Spleen (tissue), 11 donors: ENCODE results near the gene PLXNA1. TPM values are rescaled to one million over a fixed set of nuclear protein-coding genes. Genes with fewer than 3 reads are reported as not detected.

ENCODE experiments used
- DNase-seq: peaks from one replicate; pipeline ENCODE4 v3.0.0-alpha.2; 2020
- H3K27ac ChIP-seq, 8 donors: fragments of 200-600 bp; sonication (generic) in 7 of 8; 1 replicate in 4 of 8; 2 replicates in 4 of 8; pipeline versions ENCODE4 v1.5.0 to v1.8.0; 2016 to 2021; ENCODE audit warnings: inconsistent platforms in 4 of 8, mild to moderate bottlenecking in 4 of 8, moderate library complexity in 1 of 8
- H3K27me3 ChIP-seq, 7 donors: fragments of 200-600 bp; sonication (generic) in 6 of 7; replicated peaks in 1 of 7; 1 replicate in 4 of 7; 2 replicates in 3 of 7; pipeline versions ENCODE4 v1.5.0 to v1.8.0; 2016 to 2021; ENCODE audit warnings: inconsistent platforms in 3 of 7, mild to moderate bottlenecking in 1 of 7
- H3K36me3 ChIP-seq, 6 donors: fragments of 200-600 bp; sonication (generic) in 5 of 6; 1 replicate in 4 of 6; 2 replicates in 2 of 6; pipeline versions ENCODE4 v1.5.0 to v1.8.0; 2016 to 2021; ENCODE audit warnings: inconsistent platforms in 2 of 6
- H3K4me1 ChIP-seq, 6 donors: fragments of 200-600 bp; sonication (generic) in 5 of 6; 1 replicate in 3 of 6; 2 replicates in 3 of 6; pipeline versions ENCODE4 v1.5.0 to v1.8.0; 2016 to 2021; ENCODE audit warnings: inconsistent platforms in 3 of 6
- H3K4me3 ChIP-seq, 8 donors: fragments of 200-600 bp; sonication (generic) in 7 of 8; 1 replicate in 4 of 8; 2 replicates in 4 of 8; pipeline versions ENCODE4 v1.5.0 to v1.8.0; 2016 to 2021; ENCODE audit warnings: inconsistent platforms in 4 of 8, mild to moderate bottlenecking in 4 of 8, moderate library complexity in 2 of 8
- H3K9me3 ChIP-seq, 8 donors: fragments of 200-600 bp; sonication (generic) in 7 of 8; 1 replicate in 4 of 8; 2 replicates in 4 of 8; pipeline versions ENCODE4 v1.5.0 to v1.8.0; 2016 to 2021; ENCODE audit warnings: inconsistent platforms in 4 of 8
- POLR2A ChIP-seq, 3 donors: fragments of 450-650 bp; IDR thresholded peaks; one replicate each; pipeline ENCODE4 v1.5.1; 2017; ENCODE audit warnings: antibody characterized with exemption in 3 of 3, mild to moderate bottlenecking in 1 of 3
- POLR2AphosphoS5 ChIP-seq, 3 donors: sonication (generic); formaldehyde crosslinking; IDR thresholded peaks; one replicate each; pipeline ENCODE4 v1.5.1; 2017; ENCODE audit warnings: antibody characterized with exemption in 3 of 3
- WGBS, 5 donors: extraction: QIAGEN DNeasy Blood & Tissue Kit in 3 of 5; methylation state at CpG; one replicate each; pipeline versions ENCODE4 v1.1.5 to v1.1.7; 2013 to 2018; 5-methylcytosine and 5-hydroxymethylcytosine counted together
- intact Hi-C: fragments of 100-400 bp; cut with DNase I; formaldehyde crosslinking; loops from one replicate; pipeline ENCODE4 v1.15.0; 2023; ENCODE audit warnings: low total_unique reads
- polyA plus RNA-seq, 3 donors: library from polyadenylated mRNA; stranded (reverse); fragments of 200-250 nt; gene quantifications; one replicate each; pipeline ENCODE4 v1.2.1, GENCODE V29; 2013
- total RNA-seq, 7 donors: library from RNA; depleted of rRNA in 3 of 7; stranded (reverse); fragments of >200 nt in 3 of 7; fragmentation: NEBNext Ultra II Directional in 4 of 7; extraction: Animal tissue kit (Norgen Biotek cat#: 25700) in 4 of 7; gene quantifications; one replicate each; pipeline versions ENCODE4 v1.1.0 to v1.2.1, GENCODE V29; 2016 to 2021
- TF ChIP-seq, protein P1 (sequence below), 11 experiments: fragments of 200-600 bp in 7 of 11; fragments of 450-650 bp in 4 of 11; sonication (generic) in 4 of 11; IDR thresholded peaks in 8 of 11; conservative IDR thresholded peaks in 3 of 11; 1 replicate in 7 of 11; 2 replicates in 4 of 11; pipeline versions ENCODE4 v1.4.0 to v1.8.0; 2016 to 2021; ENCODE audit warnings: antibody characterized with exemption in 11 of 11, inconsistent platforms in 4 of 11, mild to moderate bottlenecking in 1 of 11
- donor health status: healthy with polysubstance abuse.
- donor health status: DM: no; HTN: no; CAD: no; lungs with moderate emphysema.
- donor health status: DM: no; HTN: no; CAD: no.
- donor health status: Bipolar disorder and iron deficiency.
- donor health status: healthy.
- donor health status: DM: no; HTN: no; CAD: no.
- donor health status: DM: yes; HTN: yes; CAD: no.

PLXNA1 gene
- total and polyA plus RNA-seq, 10 donors = 3.7 to 47.6 (median 31.0) TPM

DNA sequence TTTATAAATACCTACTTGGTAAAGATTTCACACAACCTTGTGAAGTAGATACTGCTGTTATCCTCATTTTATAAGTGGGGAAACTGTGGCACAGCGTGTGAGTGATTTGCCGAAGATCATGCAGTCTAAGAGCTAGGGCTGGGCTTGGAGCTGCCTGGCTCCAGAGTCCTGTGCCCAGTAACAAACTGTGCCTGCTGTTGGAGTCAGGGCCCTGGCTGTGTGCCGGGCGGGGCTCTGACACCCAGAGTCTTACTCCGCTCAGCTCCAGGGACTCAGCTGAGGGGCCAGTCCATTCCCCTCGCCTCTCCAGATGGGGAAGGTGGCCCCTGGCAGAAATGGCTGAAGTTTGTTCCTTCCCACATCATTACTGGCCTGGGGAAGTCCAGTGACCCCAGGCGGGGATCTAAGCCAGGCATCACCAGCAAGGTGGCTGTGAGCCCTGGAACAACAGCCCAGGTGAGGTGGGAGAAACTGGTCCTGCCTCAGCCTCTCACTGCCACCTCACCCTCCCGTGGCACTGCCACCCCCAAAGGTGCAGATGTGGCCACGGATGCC, 17.3 kb upstream of the PLXNA1 start:
- Histone ChIP-seq H3K9me3 (no peaks in the 10 kb centered on the region), H3K4me1 (peaks cover 10 to 24% (median 19%) of the 10 kb centered on the region in 6 donors), H3K4me3 (no peak overlapping the region), H3K27me3 (peaks cover 0 to 9% (median 0%) of the 10 kb centered on the region in 7 donors), H3K27ac (no peak overlapping the region), H3K36me3 (no peaks in the 10 kb centered on the region)
- DNase-seq = peak; percentile 66
- TF ChIP-seq POLR2AphosphoS5 (IDR thresholded peaks at IDR 0.05) (no peak), POLR2A (IDR thresholded peaks at IDR 0.05) (no peak)
- TF ChIP-seq, protein P1, sequence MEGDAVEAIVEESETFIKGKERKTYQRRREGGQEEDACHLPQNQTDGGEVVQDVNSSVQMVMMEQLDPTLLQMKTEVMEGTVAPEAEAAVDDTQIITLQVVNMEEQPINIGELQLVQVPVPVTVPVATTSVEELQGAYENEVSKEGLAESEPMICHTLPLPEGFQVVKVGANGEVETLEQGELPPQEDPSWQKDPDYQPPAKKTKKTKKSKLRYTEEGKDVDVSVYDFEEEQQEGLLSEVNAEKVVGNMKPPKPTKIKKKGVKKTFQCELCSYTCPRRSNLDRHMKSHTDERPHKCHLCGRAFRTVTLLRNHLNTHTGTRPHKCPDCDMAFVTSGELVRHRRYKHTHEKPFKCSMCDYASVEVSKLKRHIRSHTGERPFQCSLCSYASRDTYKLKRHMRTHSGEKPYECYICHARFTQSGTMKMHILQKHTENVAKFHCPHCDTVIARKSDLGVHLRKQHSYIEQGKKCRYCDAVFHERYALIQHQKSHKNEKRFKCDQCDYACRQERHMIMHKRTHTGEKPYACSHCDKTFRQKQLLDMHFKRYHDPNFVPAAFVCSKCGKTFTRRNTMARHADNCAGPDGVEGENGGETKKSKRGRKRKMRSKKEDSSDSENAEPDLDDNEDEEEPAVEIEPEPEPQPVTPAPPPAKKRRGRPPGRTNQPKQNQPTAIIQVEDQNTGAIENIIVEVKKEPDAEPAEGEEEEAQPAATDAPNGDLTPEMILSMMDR (IDR thresholded peaks at IDR 0.05 in 8 of 11, conservative IDR thresholded peaks at IDR 0.05 in 3 of 11) = no peak
- 87 to 92% (median 91%) methylated on average over 8 to 9 of the region's 9 CpGs for WGBS, 5 donors
- intact Hi-C loops = no loop called here

DNA sequence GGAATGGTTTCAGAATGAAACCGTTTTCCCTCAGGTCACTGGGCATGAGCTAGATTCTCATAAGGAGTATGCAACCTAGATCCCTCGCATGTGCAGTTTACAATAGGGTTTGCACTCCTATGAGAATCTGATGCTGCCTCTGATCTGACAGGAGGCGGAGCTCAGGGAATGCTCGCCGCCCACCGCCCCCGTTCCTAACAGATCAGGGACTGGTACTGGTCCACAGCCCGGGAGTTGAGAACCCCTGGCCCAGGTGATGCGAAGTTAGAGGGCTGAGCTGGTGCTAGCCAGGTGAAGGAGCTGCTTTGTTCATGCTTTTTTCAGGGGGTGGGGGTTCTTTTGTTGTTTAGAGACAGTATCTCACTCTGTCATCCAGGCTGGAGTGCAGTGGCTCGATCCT, 15.5 kb upstream of the PLXNA1 start:
- intact Hi-C loops = no loop called here
- 90 to 95% (median 92%) methylated on average over 5 to 10 of the region's 10 CpGs for WGBS, 5 donors
- Histone ChIP-seq H3K4me1 (peaks cover 0 to 15% (median 6%) of the 10 kb centered on the region in 6 donors), H3K36me3 (no peaks in the 10 kb centered on the region), H3K27ac (no peak overlapping the region), H3K9me3 (no peaks in the 10 kb centered on the region), H3K27me3 (peaks cover 0 to 18% (median 0%) of the 10 kb centered on the region in 7 donors), H3K4me3 (no peak overlapping the region)
- TF ChIP-seq POLR2A (IDR thresholded peaks at IDR 0.05) = no peak
- no peak for TF ChIP-seq POLR2AphosphoS5 (IDR thresholded peaks at IDR 0.05)
- TF ChIP-seq, protein P1 (IDR thresholded peaks at IDR 0.05 in 8 of 11, conservative IDR thresholded peaks at IDR 0.05 in 3 of 11) = no peak
- DNase-seq = no peak

DNA sequence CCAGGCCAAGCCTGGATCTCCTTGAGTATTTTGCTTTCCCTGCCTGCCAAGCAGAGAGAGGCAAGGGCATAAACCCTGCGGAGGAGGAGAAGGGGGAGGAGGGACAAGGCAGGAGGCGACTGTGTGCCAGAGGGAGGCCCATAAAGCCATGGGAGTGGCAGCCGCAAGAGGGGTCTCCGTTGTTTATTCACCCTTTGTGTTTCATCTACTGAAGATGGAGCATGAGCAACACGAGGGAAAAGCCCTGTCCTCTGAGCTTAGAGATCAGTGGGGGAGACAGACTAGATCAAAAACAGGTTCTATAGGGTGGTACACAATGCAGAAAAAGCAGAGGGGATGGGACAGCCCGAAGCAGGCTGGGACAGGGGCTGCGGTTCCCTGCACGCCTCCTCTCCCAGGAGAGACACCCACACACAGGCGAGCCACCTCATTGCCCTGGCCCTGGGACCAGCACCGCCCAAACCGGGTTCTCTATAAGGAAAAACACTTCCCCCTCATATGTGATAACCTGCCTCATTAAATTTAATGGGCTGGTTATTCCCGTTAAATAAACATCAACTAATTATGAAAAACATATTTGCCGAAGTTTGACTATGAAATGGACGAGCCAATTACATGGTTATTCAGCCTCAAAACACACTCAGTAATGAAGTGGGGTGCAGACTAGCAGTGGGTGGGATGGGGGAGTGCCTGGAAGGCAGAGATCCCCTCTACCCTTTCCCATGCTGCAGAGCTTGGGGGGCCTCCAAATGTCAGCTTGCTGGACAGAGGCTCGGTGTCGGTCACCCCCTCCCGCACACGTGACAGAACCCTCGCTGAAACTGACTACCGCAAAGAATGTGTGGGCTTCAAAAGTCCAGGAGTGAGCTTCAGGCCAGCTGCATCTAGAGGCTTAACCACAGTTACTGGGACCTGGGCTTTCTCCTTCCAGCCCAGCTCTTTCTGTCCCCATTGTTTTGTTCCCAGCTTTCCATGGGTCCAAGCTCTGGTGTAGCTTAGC, 14.2 kb upstream of the PLXNA1 start:
- TF ChIP-seq POLR2A (IDR thresholded peaks at IDR 0.05) (no peak), POLR2AphosphoS5 (IDR thresholded peaks at IDR 0.05) (no peak)
- TF ChIP-seq, protein P1 (IDR thresholded peaks at IDR 0.05 in 8 of 11, conservative IDR thresholded peaks at IDR 0.05 in 3 of 11) = no peak
- intact Hi-C loops = no loop called here
- Histone ChIP-seq H3K27ac (no peak overlapping the region), H3K9me3 (peaks cover 0 to 3% (median 0%) of the 10 kb centered on the region in 8 donors), H3K4me3 (no peak overlapping the region), H3K36me3 (no peaks in the 10 kb centered on the region), H3K27me3 (peaks cover 0 to 28% (median 0%) of the 10 kb centered on the region in 7 donors), H3K4me1 (peaks cover 0 to 15% (median 5%) of the 10 kb centered on the region in 6 donors)
- 80 to 89% (median 83%) methylated on average over 20 of the region's 20 CpGs for WGBS, 5 donors
- no peak for DNase-seq

DNA sequence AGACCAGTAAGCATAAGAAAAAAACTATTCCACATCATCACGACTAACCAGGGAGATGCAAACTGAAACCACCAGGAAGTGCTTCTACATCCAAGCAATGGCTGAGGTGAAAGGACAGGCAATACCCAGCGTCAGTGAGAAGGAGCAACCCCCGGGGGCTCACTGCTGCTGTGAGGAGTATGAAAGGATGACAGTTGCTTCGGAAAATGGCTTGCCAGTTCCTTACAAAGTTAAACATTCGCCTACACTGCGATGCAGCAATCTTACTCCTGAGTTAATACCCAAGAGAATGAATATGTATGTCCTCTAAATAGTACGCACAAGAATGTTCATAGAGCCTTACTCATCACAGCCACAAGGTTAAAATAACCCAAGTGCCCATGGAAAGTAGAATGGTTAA, 13.3 kb upstream of the PLXNA1 start:
- Histone ChIP-seq H3K36me3 (no peaks in the 10 kb centered on the region), H3K9me3 (peaks cover 0 to 11% (median 9%) of the 10 kb centered on the region in 8 donors), H3K4me3 (no peak overlapping the region), H3K4me1 (peaks cover 0 to 15% (median 5%) of the 10 kb centered on the region in 6 donors), H3K27me3 (peaks cover 0 to 31% (median 0%) of the 10 kb centered on the region in 7 donors), H3K27ac (no peak overlapping the region)
- TF ChIP-seq, protein P1 (IDR thresholded peaks at IDR 0.05 in 8 of 11, conservative IDR thresholded peaks at IDR 0.05 in 3 of 11) = no peak
- TF ChIP-seq POLR2AphosphoS5 (IDR thresholded peaks at IDR 0.05) (no peak), POLR2A (IDR thresholded peaks at IDR 0.05) (no peak)
- 65 to 74% (median 67%) methylated on average over 7 of the region's 7 CpGs for WGBS, 5 donors
- DNase-seq = no peak
- intact Hi-C loops = no loop called here
